ENCODE data around the gene TMEM176A.

- TF ChIP-seq EZH2 (IDR thresholded peaks at IDR 0.05) = no peak
- TF ChIP-seq POLR2AphosphoS5 (IDR thresholded peaks at IDR 0.05; ENCODE audit: low read depth, low read length) = no peak
Measured at GRCh38 chr7:150753826-150754603, 46.6 kb upstream of the TMEM176A start.
